H9 (cell line): ENCODE results near the gene LPXN. TPM values are rescaled to one million over a fixed set of nuclear protein-coding genes. Genes with fewer than 3 reads are reported as not detected.

Experiments
- DNase-seq: peaks from one replicate; pipeline ENCODE4 v3.0.0-alpha.2; 2017
- H2AFZ ChIP-seq: one replicate; pipeline ENCODE4 v1.6.1; 2013; ENCODE audit warnings: mild to moderate bottlenecking, low read length, control low read depth, moderate library complexity
- H2AK5ac ChIP-seq: 2 replicates; pipeline ENCODE4 v1.6.1; 2013; ENCODE audit warnings: low read length, control low read depth, mixed read lengths; ENCODE audit not compliant: insufficient read length
- H2BK120ac ChIP-seq: one replicate; pipeline ENCODE4 v1.6.1; 2013; ENCODE audit warnings: low read depth, mild to moderate bottlenecking, low read length, control low read depth, inconsistent platforms; ENCODE audit not compliant: poor library complexity, severe bottlenecking
- H2BK12ac ChIP-seq: 2 replicates; pipeline ENCODE4 v1.6.1; 2013; ENCODE audit warnings: low read length, control low read depth, mixed read lengths, low read depth; ENCODE audit not compliant: insufficient read length
- H2BK15ac ChIP-seq: 2 replicates; pipeline ENCODE4 v1.6.1; 2013; ENCODE audit warnings: low read depth, low read length, control low read depth
- H2BK20ac ChIP-seq: one replicate; pipeline ENCODE4 v1.6.1; 2013; ENCODE audit warnings: low read depth, mild to moderate bottlenecking, low read length, control low read depth, inconsistent platforms; ENCODE audit not compliant: poor library complexity, severe bottlenecking
- H2BK5ac ChIP-seq: 2 replicates; pipeline ENCODE4 v1.6.1; 2013; ENCODE audit warnings: low read length, control low read depth, mixed read lengths; ENCODE audit not compliant: insufficient read length
- H3K14ac ChIP-seq: 2 replicates; pipeline ENCODE4 v1.6.1; 2013; ENCODE audit warnings: low read length, control low read depth; ENCODE audit not compliant: insufficient read depth
- H3K18ac ChIP-seq: 2 replicates; pipeline ENCODE4 v1.6.1; 2013; ENCODE audit warnings: low read depth, mild to moderate bottlenecking, mixed read lengths, low read length, control low read depth; ENCODE audit not compliant: insufficient read length
- H3K23ac ChIP-seq: 2 replicates; pipeline ENCODE4 v1.6.1; 2013; ENCODE audit warnings: low read length, control low read depth, mixed read lengths, low read depth; ENCODE audit not compliant: insufficient read length
- H3K23me2 ChIP-seq: 2 replicates; pipeline ENCODE4 v1.6.1; 2013; ENCODE audit warnings: low read depth, mild to moderate bottlenecking, mixed read lengths, low read length, control low read depth; ENCODE audit not compliant: insufficient read length, poor library complexity, severe bottlenecking
- H3K27ac ChIP-seq: 2 replicates; pipeline ENCODE4 v1.5.1; 2013; ENCODE audit warnings: low read length, control low read depth, mixed read lengths, low read depth; ENCODE audit not compliant: insufficient read length
- H3K27me3 ChIP-seq: 2 replicates; pipeline ENCODE4 v1.6.1; 2013; ENCODE audit warnings: low read length, control low read depth, inconsistent platforms; ENCODE audit not compliant: insufficient read depth
- H3K4ac ChIP-seq: 2 replicates; pipeline ENCODE4 v1.6.1; 2013; ENCODE audit warnings: low read depth, mild to moderate bottlenecking, control low read depth, inconsistent platforms, low read length, moderate library complexity
- H3K4me1 ChIP-seq: 2 replicates; pipeline ENCODE4 v1.6.1; 2013; ENCODE audit warnings: low read length, control low read depth, inconsistent platforms; ENCODE audit not compliant: insufficient read depth
- H3K4me2 ChIP-seq: 2 replicates; pipeline ENCODE4 v1.6.1; 2013; ENCODE audit warnings: low read length, control low read depth, mixed read lengths; ENCODE audit not compliant: insufficient read length, insufficient read depth
- H3K56ac ChIP-seq: 2 replicates; pipeline ENCODE4 v1.6.1; 2013; ENCODE audit warnings: low read depth, mild to moderate bottlenecking, mixed read lengths, low read length, control low read depth; ENCODE audit not compliant: insufficient read length
- H3K79me1 ChIP-seq: 2 replicates; pipeline ENCODE4 v1.6.1; 2013; ENCODE audit warnings: low read depth, mild to moderate bottlenecking, moderate library complexity, low read length, control low read depth, inconsistent platforms; ENCODE audit not compliant: insufficient read depth, poor library complexity, severe bottlenecking
- H3K79me2 ChIP-seq: 2 replicates; pipeline ENCODE4 v1.6.1; 2013; ENCODE audit warnings: low read length, control low read depth, inconsistent platforms; ENCODE audit not compliant: insufficient read depth
- H3K9ac ChIP-seq: 2 replicates; pipeline ENCODE4 v1.6.1; 2013; ENCODE audit warnings: low read length, control low read depth, mixed read lengths; ENCODE audit not compliant: insufficient read length; ENCODE audit errors: extremely low read depth
- H3K9me3 ChIP-seq: one replicate; pipeline ENCODE4 v1.6.1; 2013; ENCODE audit warnings: low read depth, low read length, inconsistent platforms; ENCODE audit not compliant: control insufficient read depth
- H3T11ph ChIP-seq: one replicate; pipeline ENCODE4 v1.6.1; 2013; ENCODE audit warnings: mild to moderate bottlenecking, low read length, control low read depth, inconsistent platforms
- H4K20me1 ChIP-seq: one replicate; pipeline ENCODE4 v1.6.1; 2013; ENCODE audit not compliant: control insufficient read depth, insufficient read length, insufficient read depth
- H4K5ac ChIP-seq: 2 replicates; pipeline ENCODE4 v1.6.1; 2013; ENCODE audit warnings: low read depth, mild to moderate bottlenecking, mixed read lengths, low read length, control low read depth; ENCODE audit not compliant: insufficient read length
- H4K8ac ChIP-seq: replicated peaks from 2 replicates; pipeline ENCODE4 v1.6.1; 2013; ENCODE audit warnings: low read length, control low read depth, mixed read lengths, low read depth; ENCODE audit not compliant: insufficient read length
- H4K91ac ChIP-seq: 2 replicates; pipeline ENCODE4 v1.6.1; 2013; ENCODE audit warnings: low read depth, mild to moderate bottlenecking, moderate library complexity, mixed read lengths, low read length, control low read depth; ENCODE audit not compliant: insufficient read length
- H3K27ac Mint-ChIP-seq, 3 experiments: 2 replicates in 2 of 3; 3 replicates in 1 of 3; pipeline ENCODE4 v1.8.0; 2020 to 2021; ENCODE audit warnings: mixed read lengths in 3 of 3, mild to moderate bottlenecking in 1 of 3, moderate library complexity in 1 of 3
- H3K27me3 Mint-ChIP-seq: 2 replicates; pipeline ENCODE4 v1.8.0; 2021; ENCODE audit warnings: low read depth, mild to moderate bottlenecking, moderate library complexity, mixed read lengths
- H3K36me3 Mint-ChIP-seq, 3 experiments: 2 replicates in 2 of 3; 3 replicates in 1 of 3; pipeline ENCODE4 v1.8.0; 2020 to 2021; ENCODE audit warnings: low read depth in 3 of 3, mixed read lengths in 3 of 3; ENCODE audit not compliant: insufficient read depth in 1 of 3
- H3K4me1 Mint-ChIP-seq, 2 experiments: 2 replicates each; pipeline ENCODE4 v1.8.0; 2020; ENCODE audit warnings: mixed read lengths in 2 of 2
- H3K4me3 Mint-ChIP-seq, 2 experiments: 2 replicates in 1 of 2; 3 replicates in 1 of 2; pipeline ENCODE4 v1.8.0; 2020 to 2021; ENCODE audit warnings: mild to moderate bottlenecking in 2 of 2, mixed read lengths in 2 of 2, moderate library complexity in 1 of 2
- H3K9me3 Mint-ChIP-seq, 2 experiments: 2 replicates in 1 of 2; 3 replicates in 1 of 2; pipeline ENCODE4 v1.8.0; 2020; ENCODE audit warnings: mild to moderate bottlenecking in 2 of 2, mixed read lengths in 2 of 2, moderate library complexity in 1 of 2
- WGBS: extraction: QIAGEN DNeasy Blood & Tissue Kit; methylation state at CpG from one replicate; pipeline ENCODE4 v1.1.7; 2013; ENCODE audit warnings: missing lambda C conversion rate, low lambda C conversion rate, mixed read lengths; ENCODE audit not compliant: insufficient read length; ENCODE audit errors: extremely low coverage; 5-methylcytosine and 5-hydroxymethylcytosine counted together
- total RNA-seq: library from RNA; stranded (reverse); gene quantifications from 2 replicates; pipeline ENCODE4 v1.2.1, GENCODE V29; 2021
- TF ChIP-seq, protein P1 (sequence below): fragments of 200-600 bp; sonication (generic); conservative IDR thresholded peaks from 3 replicates; pipeline ENCODE4 v1.8.0; 2021; ENCODE audit warnings: antibody characterized with exemption, mild to moderate bottlenecking

LPXN gene
- total RNA-seq, 1 experiment from 2014 or later: 1.4 TPM

DNA sequence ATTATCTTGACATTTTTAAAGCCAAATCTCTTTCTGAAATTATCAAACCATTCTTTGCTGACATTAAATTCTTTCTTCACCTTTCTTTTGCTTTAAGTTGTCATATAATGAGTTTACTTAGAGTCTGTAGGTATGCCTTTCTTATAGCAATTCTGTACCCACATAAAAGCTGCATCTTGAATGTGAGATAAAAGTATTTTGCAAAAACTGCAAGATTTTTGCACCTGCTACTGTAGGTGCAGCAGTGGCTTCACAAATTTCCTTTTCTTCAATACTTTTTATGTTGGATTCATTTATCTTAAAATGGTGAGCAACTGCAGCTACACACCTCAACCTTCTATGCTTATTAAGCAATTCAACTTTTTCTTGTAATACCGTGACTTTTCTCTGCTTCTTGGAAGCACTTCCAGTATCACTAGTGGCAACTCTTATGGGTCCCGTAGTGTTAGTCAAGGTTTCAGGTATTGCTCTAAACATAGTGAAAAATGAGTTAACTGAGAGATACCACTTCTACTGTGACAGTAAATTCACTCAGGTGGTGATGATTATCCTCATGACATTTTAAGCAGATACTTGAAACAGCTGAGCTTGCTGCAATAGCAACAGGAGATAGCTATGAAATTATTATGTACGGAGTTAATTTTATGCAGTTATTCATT lies 22.0 kb upstream of the LPXN start:
- WGBS: no CpG with 5 or more reads among the region's 3 CpGs
- no peak overlapping the region for H3K27ac Mint-ChIP-seq
- H3K4me1 ChIP-seq: no peaks in the 10 kb centered on the region

More for the DNA sequence above, 22.0 kb upstream of the LPXN start:
- Histone ChIP-seq H3K14ac (no peak overlapping the region), H4K8ac (no peak overlapping the region), H2BK15ac (no peak overlapping the region), H3K27ac (no peak overlapping the region), H2BK5ac (no peak overlapping the region), H2BK20ac (no peak overlapping the region), H2BK12ac (no peak overlapping the region), H2AK5ac (no peak overlapping the region), H3T11ph (no peak overlapping the region), H3K56ac (no peak overlapping the region), H3K79me1 (peaks cover 5% of the 10 kb centered on the region), H4K20me1 (no peaks in the 10 kb centered on the region), H3K18ac (no peak overlapping the region), H3K4ac (no peak overlapping the region), H2BK120ac (no peak overlapping the region), H4K5ac (no peak overlapping the region), H3K23me2 (no peaks in the 10 kb centered on the region), H4K91ac (no peak overlapping the region), H2AFZ (no peak overlapping the region), H3K79me2 (peaks cover 8% of the 10 kb centered on the region; the same call in 1 of the 2 replicates), H3K9ac (no peak overlapping the region), H3K9me3 (no peaks in the 10 kb centered on the region), H3K23ac (no peak overlapping the region), H3K4me2 (no peak overlapping the region), H3K27me3 (no peaks in the 10 kb centered on the region)
- peaks cover 6 to 9% (median 6%) of the 10 kb centered on the region in 3 experiments; a peak in 6 of 7 replicates for H3K36me3 Mint-ChIP-seq
- TF ChIP-seq, protein P1, sequence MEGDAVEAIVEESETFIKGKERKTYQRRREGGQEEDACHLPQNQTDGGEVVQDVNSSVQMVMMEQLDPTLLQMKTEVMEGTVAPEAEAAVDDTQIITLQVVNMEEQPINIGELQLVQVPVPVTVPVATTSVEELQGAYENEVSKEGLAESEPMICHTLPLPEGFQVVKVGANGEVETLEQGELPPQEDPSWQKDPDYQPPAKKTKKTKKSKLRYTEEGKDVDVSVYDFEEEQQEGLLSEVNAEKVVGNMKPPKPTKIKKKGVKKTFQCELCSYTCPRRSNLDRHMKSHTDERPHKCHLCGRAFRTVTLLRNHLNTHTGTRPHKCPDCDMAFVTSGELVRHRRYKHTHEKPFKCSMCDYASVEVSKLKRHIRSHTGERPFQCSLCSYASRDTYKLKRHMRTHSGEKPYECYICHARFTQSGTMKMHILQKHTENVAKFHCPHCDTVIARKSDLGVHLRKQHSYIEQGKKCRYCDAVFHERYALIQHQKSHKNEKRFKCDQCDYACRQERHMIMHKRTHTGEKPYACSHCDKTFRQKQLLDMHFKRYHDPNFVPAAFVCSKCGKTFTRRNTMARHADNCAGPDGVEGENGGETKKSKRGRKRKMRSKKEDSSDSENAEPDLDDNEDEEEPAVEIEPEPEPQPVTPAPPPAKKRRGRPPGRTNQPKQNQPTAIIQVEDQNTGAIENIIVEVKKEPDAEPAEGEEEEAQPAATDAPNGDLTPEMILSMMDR: no peak
- H3K4me1 Mint-ChIP-seq: peaks cover 27 to 29% of the 10 kb centered on the region in 2 experiments
- no peak overlapping the region for H3K4me3 Mint-ChIP-seq
- no peaks in the 10 kb centered on the region for H3K27me3 Mint-ChIP-seq
- DNase-seq: no peak
- no peaks in the 10 kb centered on the region for H3K9me3 Mint-ChIP-seq
